Activated T-cell treated with anti-CD3 and anti-CD28 coated beads, Interleukin-2, amount 50 U/mL, for 72 hours (primary cell): ENCODE data around the gene KIF15. TPM values are rescaled to one million over a fixed set of nuclear protein-coding genes. Genes with fewer than 3 reads are reported as not detected.
"Not testable (repeated sequence)": the region's sequence is repeated elsewhere in the genome, so short reads cannot be mapped to it uniquely, and the experiment has no call there.

ENCODE experiments used
- ATAC-seq, 2 donors: fragments of 150-1000 bp; cut with Tn5 transposase; replicated peaks in 1 of 2; 2 replicates each; pipeline ENCODE4 v1.10.0; 2021; ENCODE audit warnings: moderate library complexity in 2 of 2, mild to moderate bottlenecking in 1 of 2
- DNase-seq, 2 donors: peaks; one replicate each; pipeline ENCODE4 v3.0.0; 2021 to 2022; ENCODE audit warnings: mixed read lengths in 1 of 2
- H3K27ac Mint-ChIP-seq: one replicate; pipeline ENCODE4 v1.8.0; 2022; ENCODE audit warnings: mild to moderate bottlenecking, moderate library complexity, mixed read lengths
- H3K27me3 Mint-ChIP-seq: one replicate; pipeline ENCODE4 v1.8.0; 2022; ENCODE audit warnings: low read depth, mixed read lengths
- H3K36me3 Mint-ChIP-seq, 2 donors: one replicate each; pipeline ENCODE4 v1.8.0; 2022; ENCODE audit warnings: mixed read lengths in 2 of 2, mild to moderate bottlenecking in 1 of 2; ENCODE audit not compliant: insufficient read depth in 2 of 2
- H3K4me1 Mint-ChIP-seq: one replicate; pipeline ENCODE4 v1.8.0; 2022; ENCODE audit warnings: low read depth, mixed read lengths
- H3K4me3 Mint-ChIP-seq, 2 donors: one replicate each; pipeline ENCODE4 v1.8.0; 2022; ENCODE audit warnings: mild to moderate bottlenecking in 2 of 2, mixed read lengths in 2 of 2, moderate library complexity in 2 of 2
- H3K9me3 Mint-ChIP-seq, 2 donors: one replicate each; pipeline ENCODE4 v1.8.0; 2022; ENCODE audit warnings: mixed read lengths in 2 of 2
- total RNA-seq, 2 donors: library from RNA; stranded (reverse); gene quantifications; one replicate each; pipeline ENCODE4 v1.2.3, GENCODE V29; 2022

The KIF15 gene
- total RNA-seq, 2 donors from 2014 or later: 32.4 to 40.1 TPM

- Mint-ChIP-seq H3K4me1 (no peaks in the 10 kb centered on the region), H3K9me3 (peaks cover 2 to 6% of the 10 kb centered on the region in 2 donors), H3K36me3 (peaks cover 20 to 57% of the 10 kb centered on the region in 2 donors), H3K27me3 (no peaks in the 10 kb centered on the region), H3K27ac (no peak overlapping the region), H3K4me3 (no peak overlapping the region)
- no peak for DNase-seq
- ATAC-seq: no peak
Measured at GRCh38 chr3:44771424-44772098, 10.0 kb downstream of the KIF15 start.

GRCh38 chr3:44772099-44772442 lies 10.5 kb downstream of the KIF15 start:
- ATAC-seq: no peak
- peaks cover 2 to 6% of the 10 kb centered on the region in 2 donors for H3K9me3 Mint-ChIP-seq
- no peaks in the 10 kb centered on the region for H3K27me3 Mint-ChIP-seq
- no peaks in the 10 kb centered on the region for H3K4me1 Mint-ChIP-seq
- no peak for DNase-seq
- peaks cover 19 to 53% of the 10 kb centered on the region in 2 donors for H3K36me3 Mint-ChIP-seq
- H3K27ac Mint-ChIP-seq: no peak overlapping the region
- H3K4me3 Mint-ChIP-seq: no peak overlapping the region

- Mint-ChIP-seq H3K27ac (no peak overlapping the region), H3K27me3 (no peaks in the 10 kb centered on the region), H3K4me3 (no peak overlapping the region), H3K4me1 (no peaks in the 10 kb centered on the region), H3K9me3 (no peaks in the 10 kb centered on the region), H3K36me3 (peaks cover 14 to 44% of the 10 kb centered on the region in 2 donors)
- DNase-seq (no peak), ATAC-seq (no peak)
Measured at GRCh38 chr3:44782891-44783290, 21.3 kb downstream of the KIF15 start.

GRCh38 chr3:44795197-44795596 lies 33.6 kb downstream of the KIF15 start:
- Mint-ChIP-seq H3K9me3 (no peaks in the 10 kb centered on the region), H3K27me3 (no peaks in the 10 kb centered on the region), H3K36me3 (peaks cover 8 to 38% of the 10 kb centered on the region in 2 donors), H3K4me1 (no peaks in the 10 kb centered on the region), H3K27ac (no peak overlapping the region), H3K4me3 (no peak overlapping the region)
- no peak for DNase-seq
- no peak for ATAC-seq

- no peak overlapping the region for H3K27ac Mint-ChIP-seq
Measured at GRCh38 chr3:44802011-44802410, 40.4 kb downstream of the KIF15 start.

GRCh38 chr3:44803298-44803697 lies 41.7 kb downstream of the KIF15 start:
- Mint-ChIP-seq H3K4me3 (no peak overlapping the region), H3K27me3 (no peaks in the 10 kb centered on the region), H3K27ac (no peak overlapping the region), H3K9me3 (no peaks in the 10 kb centered on the region), H3K36me3 (peaks cover 2 to 24% of the 10 kb centered on the region in 2 donors), H3K4me1 (no peaks in the 10 kb centered on the region)
- DNase-seq (no peak), ATAC-seq (no peak)

More at GRCh38 chr3:44802011-44802410, 40.4 kb downstream of the KIF15 start:
- Mint-ChIP-seq H3K4me3 (no peak overlapping the region), H3K27me3 (no peaks in the 10 kb centered on the region), H3K36me3 (peaks cover 2 to 31% of the 10 kb centered on the region in 2 donors), H3K9me3 (no peaks in the 10 kb centered on the region), H3K4me1 (no peaks in the 10 kb centered on the region)
- no peak for ATAC-seq
- DNase-seq: no peak

- no peak overlapping the region for H3K27ac Mint-ChIP-seq
- H3K4me1 Mint-ChIP-seq: no peaks in the 10 kb centered on the region
- no peaks in the 10 kb centered on the region for H3K27me3 Mint-ChIP-seq
- DNase-seq (no peak), ATAC-seq (no peak)
- no peaks in the 10 kb centered on the region for H3K9me3 Mint-ChIP-seq
- H3K36me3 Mint-ChIP-seq: peaks cover 4 to 25% of the 10 kb centered on the region in 2 donors
- H3K4me3 Mint-ChIP-seq: no peak overlapping the region
Measured at GRCh38 chr3:44805960-44806359, 44.4 kb downstream of the KIF15 start.

GRCh38 chr3:44814751-44815150 lies 53.2 kb downstream of the KIF15 start:
- Mint-ChIP-seq H3K36me3 (peaks cover 16 to 46% of the 10 kb centered on the region in 2 donors), H3K4me3 (no peak overlapping the region), H3K27ac (no peak overlapping the region), H3K27me3 (no peaks in the 10 kb centered on the region), H3K4me1 (no peaks in the 10 kb centered on the region), H3K9me3 (peaks cover 0 to 7% of the 10 kb centered on the region in 2 donors)
- DNase-seq (no peak), ATAC-seq (no peak)

GRCh38 chr3:44816334-44816733 lies 54.7 kb downstream of the KIF15 start:
- H3K27me3 Mint-ChIP-seq, H3K9me3 Mint-ChIP-seq, H3K27ac Mint-ChIP-seq, H3K4me3 Mint-ChIP-seq, DNase-seq, H3K4me1 Mint-ChIP-seq, ATAC-seq: not testable (repeated sequence)
- H3K36me3 Mint-ChIP-seq: peaks cover 19 to 49% of the 10 kb centered on the region in 2 donors

- ATAC-seq, H3K4me1 Mint-ChIP-seq, H3K27ac Mint-ChIP-seq, H3K9me3 Mint-ChIP-seq, H3K4me3 Mint-ChIP-seq, H3K27me3 Mint-ChIP-seq, DNase-seq: not testable (repeated sequence)
- H3K36me3 Mint-ChIP-seq: peaks cover 28 to 55% of the 10 kb centered on the region in 2 donors
Measured at GRCh38 chr3:44821206-44821605, 59.6 kb downstream of the KIF15 start.

GRCh38 chr3:44825264-44825925 lies 63.8 kb downstream of the KIF15 start:
- Mint-ChIP-seq H3K27me3 (no peaks in the 10 kb centered on the region), H3K4me3 (no peak overlapping the region), H3K27ac (no peak overlapping the region), H3K36me3 (peaks cover 9 to 47% of the 10 kb centered on the region in 2 donors), H3K4me1 (no peaks in the 10 kb centered on the region), H3K9me3 (peaks cover 1 to 3% of the 10 kb centered on the region in 2 donors)
- DNase-seq (no peak), ATAC-seq (no peak)

- Mint-ChIP-seq H3K4me1 (no peaks in the 10 kb centered on the region), H3K9me3 (peaks cover 1 to 3% of the 10 kb centered on the region in 2 donors), H3K27ac (no peak overlapping the region), H3K4me3 (no peak overlapping the region), H3K27me3 (no peaks in the 10 kb centered on the region), H3K36me3 (peaks cover 13 to 51% of the 10 kb centered on the region in 2 donors)
- DNase-seq (no peak), ATAC-seq (no peak)
Measured at GRCh38 chr3:44827196-44827595, 65.6 kb downstream of the KIF15 start.

- no peak overlapping the region for H3K27ac Mint-ChIP-seq
- no peaks in the 10 kb centered on the region for H3K27me3 Mint-ChIP-seq
- no peak for DNase-seq
- peaks cover 10 to 46% of the 10 kb centered on the region in 2 donors for H3K36me3 Mint-ChIP-seq
- no peaks in the 10 kb centered on the region for H3K4me1 Mint-ChIP-seq
- peaks cover 4% of the 10 kb centered on the region in 2 donors for H3K9me3 Mint-ChIP-seq
- ATAC-seq: no peak
- no peak overlapping the region for H3K4me3 Mint-ChIP-seq
Measured at GRCh38 chr3:44831232-44831631, 69.6 kb downstream of the KIF15 start.
